Measurements from ENCODE around the gene BCO2. TPM values are rescaled to one million over a fixed set of nuclear protein-coding genes. Genes with fewer than 3 reads are reported as not detected.

Gene BCO2
- total and polyA plus RNA-seq, 2 experiments from 2014 or later: 0.63 to 1.1 TPM

DNA sequence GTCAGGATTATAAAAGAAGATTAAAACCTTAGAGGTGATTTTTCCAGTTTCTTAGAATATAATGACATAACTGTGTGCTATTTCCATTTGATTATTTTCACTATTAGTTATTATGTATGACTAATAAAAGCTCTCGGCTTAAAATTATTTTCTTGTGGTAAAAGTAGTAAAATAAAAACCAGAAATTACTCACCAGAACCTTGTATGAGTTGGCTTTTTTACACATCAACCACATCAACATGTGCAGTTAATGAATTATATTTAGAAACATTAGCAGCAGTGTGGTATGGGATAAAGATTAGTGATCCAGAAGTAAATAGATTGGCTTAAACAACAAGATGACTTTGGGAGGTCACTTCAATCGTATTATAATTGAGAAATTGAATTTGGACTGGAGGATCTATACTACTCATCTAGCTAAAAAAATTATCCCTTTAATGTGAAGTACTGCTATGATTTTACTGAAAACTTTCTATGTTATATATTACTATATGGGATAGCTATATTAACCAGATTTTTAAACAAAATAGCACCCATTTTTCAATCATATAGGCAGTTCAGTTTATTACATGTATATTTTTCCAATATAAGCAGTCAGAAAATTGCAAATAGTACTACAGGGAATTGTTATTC is 2.8 kb upstream of the BCO2 start:
- Mint-ChIP-seq H3K27me3 (ENCODE audit: insufficient read depth, low read depth, poor library complexity) (peaks cover 2% of the 10 kb centered on the region), H3K9me3 (no peaks in the 10 kb centered on the region), H3K4me3 (no peak overlapping the region), H3K27ac (no peak overlapping the region), H3K4me1 (no peaks in the 10 kb centered on the region; the same call in 2 of the 3 replicates), H3K36me3 (ENCODE audit: low read depth) (no peaks in the 10 kb centered on the region)
- Histone ChIP-seq H3K9me2 (ENCODE audit: insufficient read depth) (no peaks in the 10 kb centered on the region), H3K27me3 (ENCODE audit: insufficient read depth) (no peaks in the 10 kb centered on the region), H3K4me3 (no peak overlapping the region), H3F3A (replicated peaks; ENCODE audit: low read depth) (no peaks in the 10 kb centered on the region), H3K79me2 (replicated peaks; ENCODE audit: insufficient read depth) (no peaks in the 10 kb centered on the region), H3K4me2 (no peak overlapping the region), H2AFZ (no peak overlapping the region), H3K27ac (ENCODE audit: low read depth) (no peak overlapping the region), H3K36me3 (ENCODE audit: insufficient read depth) (no peaks in the 10 kb centered on the region), H4K20me1 (replicated peaks; ENCODE audit: insufficient read depth) (no peaks in the 10 kb centered on the region), H3K4me1 (ENCODE audit: insufficient read depth) (no peaks in the 10 kb centered on the region; the same call in 1 of the 2 replicates)
- no peak for ATAC-seq
- DNase-seq (ENCODE audit: low spot score): no peak
- TF ChIP-seq, protein P1, sequence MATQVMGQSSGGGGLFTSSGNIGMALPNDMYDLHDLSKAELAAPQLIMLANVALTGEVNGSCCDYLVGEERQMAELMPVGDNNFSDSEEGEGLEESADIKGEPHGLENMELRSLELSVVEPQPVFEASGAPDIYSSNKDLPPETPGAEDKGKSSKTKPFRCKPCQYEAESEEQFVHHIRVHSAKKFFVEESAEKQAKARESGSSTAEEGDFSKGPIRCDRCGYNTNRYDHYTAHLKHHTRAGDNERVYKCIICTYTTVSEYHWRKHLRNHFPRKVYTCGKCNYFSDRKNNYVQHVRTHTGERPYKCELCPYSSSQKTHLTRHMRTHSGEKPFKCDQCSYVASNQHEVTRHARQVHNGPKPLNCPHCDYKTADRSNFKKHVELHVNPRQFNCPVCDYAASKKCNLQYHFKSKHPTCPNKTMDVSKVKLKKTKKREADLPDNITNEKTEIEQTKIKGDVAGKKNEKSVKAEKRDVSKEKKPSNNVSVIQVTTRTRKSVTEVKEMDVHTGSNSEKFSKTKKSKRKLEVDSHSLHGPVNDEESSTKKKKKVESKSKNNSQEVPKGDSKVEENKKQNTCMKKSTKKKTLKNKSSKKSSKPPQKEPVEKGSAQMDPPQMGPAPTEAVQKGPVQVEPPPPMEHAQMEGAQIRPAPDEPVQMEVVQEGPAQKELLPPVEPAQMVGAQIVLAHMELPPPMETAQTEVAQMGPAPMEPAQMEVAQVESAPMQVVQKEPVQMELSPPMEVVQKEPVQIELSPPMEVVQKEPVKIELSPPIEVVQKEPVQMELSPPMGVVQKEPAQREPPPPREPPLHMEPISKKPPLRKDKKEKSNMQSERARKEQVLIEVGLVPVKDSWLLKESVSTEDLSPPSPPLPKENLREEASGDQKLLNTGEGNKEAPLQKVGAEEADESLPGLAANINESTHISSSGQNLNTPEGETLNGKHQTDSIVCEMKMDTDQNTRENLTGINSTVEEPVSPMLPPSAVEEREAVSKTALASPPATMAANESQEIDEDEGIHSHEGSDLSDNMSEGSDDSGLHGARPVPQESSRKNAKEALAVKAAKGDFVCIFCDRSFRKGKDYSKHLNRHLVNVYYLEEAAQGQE (IDR thresholded peaks at IDR 0.05; ENCODE audit: unreplicated experiment): no peak
- TF ChIP-seq, protein P2, sequence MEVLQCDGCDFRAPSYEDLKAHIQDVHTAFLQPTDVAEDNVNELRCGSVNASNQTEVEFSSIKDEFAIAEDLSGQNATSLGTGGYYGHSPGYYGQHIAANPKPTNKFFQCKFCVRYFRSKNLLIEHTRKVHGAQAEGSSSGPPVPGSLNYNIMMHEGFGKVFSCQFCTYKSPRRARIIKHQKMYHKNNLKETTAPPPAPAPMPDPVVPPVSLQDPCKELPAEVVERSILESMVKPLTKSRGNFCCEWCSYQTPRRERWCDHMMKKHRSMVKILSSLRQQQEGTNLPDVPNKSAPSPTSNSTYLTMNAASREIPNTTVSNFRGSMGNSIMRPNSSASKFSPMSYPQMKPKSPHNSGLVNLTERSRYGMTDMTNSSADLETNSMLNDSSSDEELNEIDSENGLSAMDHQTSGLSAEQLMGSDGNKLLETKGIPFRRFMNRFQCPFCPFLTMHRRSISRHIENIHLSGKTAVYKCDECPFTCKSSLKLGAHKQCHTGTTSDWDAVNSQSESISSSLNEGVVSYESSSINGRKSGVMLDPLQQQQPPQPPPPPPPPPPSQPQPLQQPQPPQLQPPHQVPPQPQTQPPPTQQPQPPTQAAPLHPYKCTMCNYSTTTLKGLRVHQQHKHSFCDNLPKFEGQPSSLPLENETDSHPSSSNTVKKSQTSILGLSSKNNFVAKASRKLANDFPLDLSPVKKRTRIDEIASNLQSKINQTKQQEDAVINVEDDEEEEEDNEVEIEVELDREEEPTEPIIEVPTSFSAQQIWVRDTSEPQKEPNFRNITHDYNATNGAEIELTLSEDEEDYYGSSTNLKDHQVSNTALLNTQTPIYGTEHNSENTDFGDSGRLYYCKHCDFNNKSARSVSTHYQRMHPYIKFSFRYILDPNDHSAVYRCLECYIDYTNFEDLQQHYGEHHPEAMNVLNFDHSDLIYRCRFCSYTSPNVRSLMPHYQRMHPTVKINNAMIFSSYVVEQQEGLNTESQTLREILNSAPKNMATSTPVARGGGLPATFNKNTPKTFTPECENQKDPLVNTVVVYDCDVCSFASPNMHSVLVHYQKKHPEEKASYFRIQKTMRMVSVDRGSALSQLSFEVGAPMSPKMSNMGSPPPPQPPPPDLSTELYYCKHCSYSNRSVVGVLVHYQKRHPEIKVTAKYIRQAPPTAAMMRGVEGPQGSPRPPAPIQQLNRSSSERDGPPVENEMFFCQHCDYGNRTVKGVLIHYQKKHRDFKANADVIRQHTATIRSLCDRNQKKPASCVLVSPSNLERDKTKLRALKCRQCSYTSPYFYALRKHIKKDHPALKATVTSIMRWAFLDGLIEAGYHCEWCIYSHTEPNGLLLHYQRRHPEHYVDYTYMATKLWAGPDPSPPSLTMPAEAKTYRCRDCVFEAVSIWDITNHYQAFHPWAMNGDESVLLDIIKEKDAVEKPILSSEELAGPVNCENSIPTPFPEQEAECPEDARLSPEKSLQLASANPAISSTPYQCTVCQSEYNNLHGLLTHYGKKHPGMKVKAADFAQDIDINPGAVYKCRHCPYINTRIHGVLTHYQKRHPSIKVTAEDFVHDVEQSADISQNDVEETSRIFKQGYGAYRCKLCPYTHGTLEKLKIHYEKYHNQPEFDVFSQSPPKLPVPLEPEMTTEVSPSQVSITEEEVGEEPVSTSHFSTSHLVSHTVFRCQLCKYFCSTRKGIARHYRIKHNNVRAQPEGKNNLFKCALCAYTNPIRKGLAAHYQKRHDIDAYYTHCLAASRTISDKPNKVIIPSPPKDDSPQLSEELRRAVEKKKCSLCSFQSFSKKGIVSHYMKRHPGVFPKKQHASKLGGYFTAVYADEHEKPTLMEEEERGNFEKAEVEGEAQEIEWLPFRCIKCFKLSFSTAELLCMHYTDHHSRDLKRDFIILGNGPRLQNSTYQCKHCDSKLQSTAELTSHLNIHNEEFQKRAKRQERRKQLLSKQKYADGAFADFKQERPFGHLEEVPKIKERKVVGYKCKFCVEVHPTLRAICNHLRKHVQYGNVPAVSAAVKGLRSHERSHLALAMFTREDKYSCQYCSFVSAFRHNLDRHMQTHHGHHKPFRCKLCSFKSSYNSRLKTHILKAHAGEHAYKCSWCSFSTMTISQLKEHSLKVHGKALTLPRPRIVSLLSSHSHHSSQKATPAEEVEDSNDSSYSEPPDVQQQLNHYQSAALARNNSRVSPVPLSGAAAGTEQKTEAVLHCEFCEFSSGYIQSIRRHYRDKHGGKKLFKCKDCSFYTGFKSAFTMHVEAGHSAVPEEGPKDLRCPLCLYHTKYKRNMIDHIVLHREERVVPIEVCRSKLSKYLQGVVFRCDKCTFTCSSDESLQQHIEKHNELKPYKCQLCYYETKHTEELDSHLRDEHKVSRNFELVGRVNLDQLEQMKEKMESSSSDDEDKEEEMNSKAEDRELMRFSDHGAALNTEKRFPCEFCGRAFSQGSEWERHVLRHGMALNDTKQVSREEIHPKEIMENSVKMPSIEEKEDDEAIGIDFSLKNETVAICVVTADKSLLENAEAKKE (CRISPR knock-in tag; IDR thresholded peaks at IDR 0.05): no peak
- TF ChIP-seq, protein P3, sequence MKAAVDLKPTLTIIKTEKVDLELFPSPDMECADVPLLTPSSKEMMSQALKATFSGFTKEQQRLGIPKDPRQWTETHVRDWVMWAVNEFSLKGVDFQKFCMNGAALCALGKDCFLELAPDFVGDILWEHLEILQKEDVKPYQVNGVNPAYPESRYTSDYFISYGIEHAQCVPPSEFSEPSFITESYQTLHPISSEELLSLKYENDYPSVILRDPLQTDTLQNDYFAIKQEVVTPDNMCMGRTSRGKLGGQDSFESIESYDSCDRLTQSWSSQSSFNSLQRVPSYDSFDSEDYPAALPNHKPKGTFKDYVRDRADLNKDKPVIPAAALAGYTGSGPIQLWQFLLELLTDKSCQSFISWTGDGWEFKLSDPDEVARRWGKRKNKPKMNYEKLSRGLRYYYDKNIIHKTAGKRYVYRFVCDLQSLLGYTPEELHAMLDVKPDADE (IDR thresholded peaks at IDR 0.05): no peak
- TF ChIP-seq EZH2 (IDR thresholded peaks at IDR 0.05; ENCODE audit: low read depth, unreplicated experiment): no peak
- TF ChIP-seq ZNF331 (CRISPR knock-in tag; IDR thresholded peaks at IDR 0.05; ENCODE audit: low read depth): no peak
- TF ChIP-seq ZNF114 (CRISPR knock-in tag; IDR thresholded peaks at IDR 0.05): no peak
- TF ChIP-seq POLR2AphosphoS5 (IDR thresholded peaks at IDR 0.05; ENCODE audit: low read depth): no peak
- TF ChIP-seq, protein P4, sequence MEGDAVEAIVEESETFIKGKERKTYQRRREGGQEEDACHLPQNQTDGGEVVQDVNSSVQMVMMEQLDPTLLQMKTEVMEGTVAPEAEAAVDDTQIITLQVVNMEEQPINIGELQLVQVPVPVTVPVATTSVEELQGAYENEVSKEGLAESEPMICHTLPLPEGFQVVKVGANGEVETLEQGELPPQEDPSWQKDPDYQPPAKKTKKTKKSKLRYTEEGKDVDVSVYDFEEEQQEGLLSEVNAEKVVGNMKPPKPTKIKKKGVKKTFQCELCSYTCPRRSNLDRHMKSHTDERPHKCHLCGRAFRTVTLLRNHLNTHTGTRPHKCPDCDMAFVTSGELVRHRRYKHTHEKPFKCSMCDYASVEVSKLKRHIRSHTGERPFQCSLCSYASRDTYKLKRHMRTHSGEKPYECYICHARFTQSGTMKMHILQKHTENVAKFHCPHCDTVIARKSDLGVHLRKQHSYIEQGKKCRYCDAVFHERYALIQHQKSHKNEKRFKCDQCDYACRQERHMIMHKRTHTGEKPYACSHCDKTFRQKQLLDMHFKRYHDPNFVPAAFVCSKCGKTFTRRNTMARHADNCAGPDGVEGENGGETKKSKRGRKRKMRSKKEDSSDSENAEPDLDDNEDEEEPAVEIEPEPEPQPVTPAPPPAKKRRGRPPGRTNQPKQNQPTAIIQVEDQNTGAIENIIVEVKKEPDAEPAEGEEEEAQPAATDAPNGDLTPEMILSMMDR (conservative IDR thresholded peaks at IDR 0.05; ENCODE audit: low read depth in 2 of 2): no peak
- no peak for TF ChIP-seq JUNB (IDR thresholded peaks at IDR 0.05; ENCODE audit: unreplicated experiment)
- TF ChIP-seq EZH2phosphoT487 (IDR thresholded peaks at IDR 0.05; ENCODE audit: unreplicated experiment): no peak
- TF ChIP-seq NANOG (IDR thresholded peaks at IDR 0.05; ENCODE audit: borderline replicate concordance): no peak
- TF ChIP-seq CREB1 (CRISPR knock-in tag; IDR thresholded peaks at IDR 0.05; ENCODE audit: low read depth): no peak
- no peak for TF ChIP-seq STAT1 (IDR thresholded peaks at IDR 0.05; ENCODE audit: unreplicated experiment)

All from GM23338 (cell line).